Activated B cell treated with CpG ODN at 0.5 μM for 24 hours (primary cell): Measurements from ENCODE around the gene ADSL. TPM values are rescaled to one million over a fixed set of nuclear protein-coding genes. Genes with fewer than 3 reads are reported as not detected.

Source experiments
- ATAC-seq: fragments of 200-7000 bp; cut with Tn5 transposase; one replicate; pipeline ENCODE4 v1.10.0; 2021; ENCODE audit warnings: low read depth, mild to moderate bottlenecking, moderate library complexity
- CTCF ChIA-PET: fragments of 350-600 bp; sonication (Branson Sonifier 250); formaldehyde crosslinking; loops from one replicate; lab custom pipeline; 2021; ENCODE audit warnings: antibody characterized with exemption; lab: Charles Lee
- POLR2A ChIA-PET: fragments of 350-600 bp; sonication (Branson Sonifier 250); formaldehyde crosslinking; loops from one replicate; lab custom pipeline; 2021; ENCODE audit warnings: antibody characterized with exemption; lab: Charles Lee
- DNase-seq: peaks from one replicate; pipeline ENCODE4 v3.0.0; 2022
- H3K27ac Mint-ChIP-seq: one replicate; pipeline ENCODE4 v1.8.0; 2020; ENCODE audit warnings: mixed read lengths
- H3K27me3 Mint-ChIP-seq: one replicate; pipeline ENCODE4 v1.8.0; 2021; ENCODE audit warnings: mixed read lengths
- H3K36me3 Mint-ChIP-seq: one replicate; pipeline ENCODE4 v1.8.0; 2021; ENCODE audit warnings: low read depth, mixed read lengths
- H3K4me1 Mint-ChIP-seq: one replicate; pipeline ENCODE4 v1.8.0; 2021; ENCODE audit warnings: mixed read lengths
- H3K4me3 Mint-ChIP-seq: one replicate; pipeline ENCODE4 v1.8.0; 2020; ENCODE audit warnings: mild to moderate bottlenecking, mixed read lengths
- H3K9me3 Mint-ChIP-seq: one replicate; pipeline ENCODE4 v1.8.0; 2020; ENCODE audit warnings: mixed read lengths
- CTCF ChIP-seq: fragments of 200-600 bp; IDR thresholded peaks from one replicate; pipeline ENCODE4 v1.8.0; 2022; ENCODE audit warnings: antibody characterized with exemption, mild to moderate bottlenecking
- intact Hi-C: fragments of 100-400 bp; cut with micrococcal nuclease; formaldehyde crosslinking; loops from one replicate; pipeline ENCODE4 v1.15.1; 2024
- total RNA-seq: library from RNA; stranded (reverse); gene quantifications from 2 replicates; pipeline ENCODE4 v1.2.3, GENCODE V29; 2022

ADSL gene
- total RNA-seq, 1 donor from 2014 or later = 102 TPM

- POLR2A ChIA-PET = interaction anchor here (0.5 to 0.9 kb wide), 2 partner anchors 9 to 15 kb away, joined by 3 to 4 read pairs; no protein-coding TSS in a partner anchor
- no peak overlapping the region for H3K4me3 Mint-ChIP-seq
- no peak for TF ChIP-seq CTCF
- no peaks in the 10 kb centered on the region for H3K9me3 Mint-ChIP-seq
- peaks cover 21% of the 10 kb centered on the region for H3K4me1 Mint-ChIP-seq
- intact Hi-C loops = no loop called here
- H3K36me3 Mint-ChIP-seq = peaks cover 62% of the 10 kb centered on the region
- DNase-seq (no peak), ATAC-seq (no peak)
- no peaks in the 10 kb centered on the region for H3K27me3 Mint-ChIP-seq
- H3K27ac Mint-ChIP-seq = no peak overlapping the region
- CTCF ChIA-PET = interaction anchor here (2.7 kb wide), 1 partner anchor 18 kb away, joined by 11 read pairs; no protein-coding TSS in a partner anchor
Observed at GRCh38 chr22:40330615-40331014, 15.7 kb upstream of the ADSL start.

- intact Hi-C loops = no loop called here
- no peaks in the 10 kb centered on the region for H3K9me3 Mint-ChIP-seq
- H3K4me1 Mint-ChIP-seq = peaks cover 31% of the 10 kb centered on the region
- ATAC-seq = no peak
- no peaks in the 10 kb centered on the region for H3K27me3 Mint-ChIP-seq
- no peak overlapping the region for H3K27ac Mint-ChIP-seq
- no peak overlapping the region for H3K4me3 Mint-ChIP-seq
- no peak for TF ChIP-seq CTCF
- CTCF ChIA-PET = interaction anchor here (2.7 kb wide), 1 partner anchor 17 kb away, joined by 11 read pairs; no protein-coding TSS in a partner anchor
- no peak for DNase-seq
- POLR2A ChIA-PET = interaction anchor here (0.7 kb wide), 1 partner anchor 171 kb away, joined by 10 read pairs; no protein-coding TSS in a partner anchor
- H3K36me3 Mint-ChIP-seq = peaks cover 57% of the 10 kb centered on the region
Observed at GRCh38 chr22:40331706-40332105, 14.6 kb upstream of the ADSL start.

GRCh38 chr22:40332319-40332781 lies 13.9 kb upstream of the ADSL start:
- no peak overlapping the region for H3K4me3 Mint-ChIP-seq
- intact Hi-C loops = no loop called here

GRCh38 chr22:40334060-40334459 lies 12.2 kb upstream of the ADSL start:
- Mint-ChIP-seq H3K27ac (peak overlapping the region; percentile 84), H3K4me1 (peaks cover 44% of the 10 kb centered on the region), H3K36me3 (peaks cover 41% of the 10 kb centered on the region), H3K9me3 (no peaks in the 10 kb centered on the region), H3K27me3 (no peaks in the 10 kb centered on the region), H3K4me3 (no peak overlapping the region)
- DNase-seq (no peak), ATAC-seq (no peak)
- intact Hi-C loops = loop anchor here (2.0 kb wide), 1 partner anchor 15 kb away; no protein-coding TSS in a partner anchor
- ChIA-PET CTCF (no interaction called here), POLR2A (no interaction called here)
- TF ChIP-seq CTCF = no peak

More at GRCh38 chr22:40332319-40332781, 13.9 kb upstream of the ADSL start:
- peaks cover 50% of the 10 kb centered on the region for H3K36me3 Mint-ChIP-seq
- TF ChIP-seq CTCF = no peak
- ChIA-PET CTCF (no interaction called here), POLR2A (no interaction called here)
- no peak overlapping the region for H3K27ac Mint-ChIP-seq
- ATAC-seq (no peak), DNase-seq (no peak)
- no peaks in the 10 kb centered on the region for H3K27me3 Mint-ChIP-seq
- H3K4me1 Mint-ChIP-seq = peaks cover 38% of the 10 kb centered on the region
- no peaks in the 10 kb centered on the region for H3K9me3 Mint-ChIP-seq

GRCh38 chr22:40334899-40335298 lies 11.4 kb upstream of the ADSL start:
- CTCF ChIA-PET = interaction anchor here (1.0 kb wide), 1 partner anchor 13 kb away, joined by 3 read pairs; no protein-coding TSS in a partner anchor
- Mint-ChIP-seq H3K4me3 (no peak overlapping the region), H3K36me3 (peaks cover 38% of the 10 kb centered on the region), H3K27ac (peak overlapping the region; percentile 84), H3K9me3 (no peaks in the 10 kb centered on the region), H3K4me1 (peaks cover 44% of the 10 kb centered on the region), H3K27me3 (no peaks in the 10 kb centered on the region)
- ATAC-seq (no peak), DNase-seq (no peak)
- POLR2A ChIA-PET = interaction anchor here (0.6 to 3.1 kb wide), 3 partner anchors 11 to 155 kb away, joined by 4 to 55 read pairs (median 5); partner anchors contain the start of gene ADSL
- intact Hi-C loops = loop anchor here (2.0 kb wide), 1 partner anchor 14 kb away; no protein-coding TSS in a partner anchor
- no peak for TF ChIP-seq CTCF
